GOT3 (cell line): ENCODE results near the gene CNOT10.
"Not testable (repeated sequence)": the region's sequence is repeated elsewhere in the genome, so short reads cannot be mapped to it uniquely, and the experiment has no call there.

Experiments
- DNase-seq: peaks from one replicate; lab custom pipeline; 2025; ENCODE audit warnings: mixed read lengths; lab: John Stamatoyannopoulos, UW

The CNOT10 gene

GRCh38 chr3:32684800-32685542 lies at the start of gene CNOT10:
TSS of gene CNOT10 (plus strand) at chr3:32685188. CDS start at chr3:32685461, 273 bp downstream.
- DNase-seq: peak; percentile 77

GRCh38 chr3:32640939-32641338 lies 44.0 kb upstream of the CNOT10 start:
- DNase-seq: no peak

GRCh38 chr3:32641356-32641755 lies 43.6 kb upstream of the CNOT10 start:
- no peak for DNase-seq

GRCh38 chr3:32643354-32643753 lies 41.6 kb upstream of the CNOT10 start:
- DNase-seq: no peak

GRCh38 chr3:32643816-32644215 lies 41.2 kb upstream of the CNOT10 start:
- no peak for DNase-seq

- DNase-seq: no peak
Observed at GRCh38 chr3:32644380-32644779, 40.6 kb upstream of the CNOT10 start.

GRCh38 chr3:32646761-32647160 lies 38.2 kb upstream of the CNOT10 start:
- DNase-seq: no peak

GRCh38 chr3:32652337-32653100 lies 32.5 kb upstream of the CNOT10 start:
- not testable (repeated sequence) for DNase-seq

GRCh38 chr3:32655167-32655566 lies 29.8 kb upstream of the CNOT10 start:
- DNase-seq: no peak

GRCh38 chr3:32660634-32661033 lies 24.4 kb upstream of the CNOT10 start:
- no peak for DNase-seq

GRCh38 chr3:32662647-32663046 lies 22.3 kb upstream of the CNOT10 start:
- no peak for DNase-seq

GRCh38 chr3:32664630-32665075 lies 20.3 kb upstream of the CNOT10 start:
- not testable (repeated sequence) for DNase-seq

- no peak for DNase-seq
Observed at GRCh38 chr3:32667072-32667582, 17.9 kb upstream of the CNOT10 start.

- DNase-seq: not testable (repeated sequence)
Observed at GRCh38 chr3:32669226-32669625, 15.8 kb upstream of the CNOT10 start.

GRCh38 chr3:32673730-32674129 lies 11.3 kb upstream of the CNOT10 start:
- not testable (repeated sequence) for DNase-seq

- no peak for DNase-seq
Observed at GRCh38 chr3:32675164-32675563, 9.8 kb upstream of the CNOT10 start.

- DNase-seq: no peak
Observed at GRCh38 chr3:32675650-32676049, 9.3 kb upstream of the CNOT10 start.

- no peak for DNase-seq
Observed at GRCh38 chr3:32681811-32682210, 3.2 kb upstream of the CNOT10 start.

GRCh38 chr3:32684029-32684799 lies 774 bp upstream of the CNOT10 start:
- DNase-seq: no peak

GRCh38 chr3:32685543-32686185 lies 676 bp downstream of the CNOT10 start:
- no peak for DNase-seq

- no peak for DNase-seq
Observed at GRCh38 chr3:32686713-32687112, 1.7 kb downstream of the CNOT10 start.

- no peak for DNase-seq
Observed at GRCh38 chr3:32691847-32692246, 6.9 kb downstream of the CNOT10 start.
